ENCODE measurements around the gene TTC7B.

Gene TTC7B

DNA sequence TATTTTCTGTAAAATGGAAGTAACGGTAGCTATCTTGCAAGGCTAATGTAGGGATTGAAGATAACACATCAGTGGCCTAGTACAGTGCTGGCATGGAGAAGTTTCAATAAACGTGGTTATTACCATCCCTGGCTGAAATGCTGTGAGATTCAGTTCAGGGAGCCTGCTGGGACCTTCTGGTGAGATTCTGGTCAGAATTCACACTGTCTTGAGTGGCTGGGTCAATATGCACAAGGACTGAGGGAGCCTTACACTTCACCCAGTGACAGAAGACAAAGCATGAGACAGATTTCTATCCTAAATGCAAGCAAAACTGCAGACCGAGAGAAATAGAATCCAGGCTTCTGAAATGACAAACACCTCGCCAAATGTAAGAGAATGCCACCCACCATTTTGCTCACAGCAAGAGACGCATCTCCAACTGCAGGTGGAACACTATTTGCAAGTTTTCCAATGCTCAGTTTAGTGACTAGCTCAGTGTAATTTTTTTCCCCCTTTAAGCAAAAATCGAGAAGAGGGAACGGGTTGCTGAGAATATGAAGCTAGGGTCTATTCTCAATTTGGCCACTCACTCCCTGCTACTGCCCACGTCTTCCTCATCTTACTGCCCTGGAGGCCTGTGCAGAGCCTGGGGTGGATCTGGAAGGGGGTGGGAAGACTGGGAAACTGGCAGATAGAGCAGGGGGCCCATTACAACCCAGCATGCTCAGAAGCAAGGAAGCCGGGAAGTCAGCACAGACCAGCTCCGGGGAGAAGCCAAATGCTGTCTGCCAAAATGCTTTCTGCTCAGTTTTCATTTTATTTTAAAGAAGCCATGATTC is 201.3 kb downstream of the TTC7B start:
- DNase-seq = no peak

DNA sequence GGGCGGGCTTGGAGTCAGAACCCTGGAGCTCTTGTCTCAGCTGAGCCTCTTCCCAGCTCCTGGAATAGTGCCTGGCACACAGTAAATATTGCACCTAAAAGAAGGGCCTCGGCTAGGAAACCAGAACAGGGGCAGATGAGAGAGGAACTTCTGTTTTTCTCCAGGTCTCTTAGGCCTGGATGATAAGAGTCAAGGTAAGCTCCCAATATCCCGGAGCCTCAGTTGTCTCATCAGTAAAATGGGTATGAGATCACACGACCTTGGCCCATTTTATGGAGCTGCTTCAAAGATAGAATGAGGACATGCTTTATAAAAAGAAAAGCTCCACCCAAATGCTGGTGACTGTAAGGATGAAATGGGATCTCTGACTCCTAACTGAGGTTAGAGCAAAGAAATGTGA is 202.2 kb downstream of the TTC7B start:
- DNase-seq = no peak

GRCh38 chr14:90613453-90613852 is 202.8 kb downstream of the TTC7B start:
- DNase-seq = no peak

DNA sequence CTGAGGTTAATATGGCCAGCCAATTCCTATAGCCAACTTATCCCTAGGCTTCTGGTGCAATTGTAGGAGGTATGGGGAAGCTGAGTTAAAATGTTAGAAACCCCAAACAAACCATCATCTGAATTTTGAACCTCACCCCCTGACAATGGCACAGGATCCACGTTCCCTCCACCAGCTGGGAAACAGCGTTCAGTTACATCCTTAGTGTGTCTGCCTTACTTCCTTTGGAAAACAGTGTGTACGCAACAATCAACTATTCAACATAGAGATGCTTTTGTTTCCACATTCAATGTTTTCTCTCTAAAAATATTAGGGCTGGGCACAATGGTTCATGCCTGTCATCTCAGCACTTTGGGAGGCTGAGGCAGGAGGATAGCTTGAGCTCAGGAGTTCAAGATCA is 203.4 kb downstream of the TTC7B start:
- no peak for DNase-seq

DNA sequence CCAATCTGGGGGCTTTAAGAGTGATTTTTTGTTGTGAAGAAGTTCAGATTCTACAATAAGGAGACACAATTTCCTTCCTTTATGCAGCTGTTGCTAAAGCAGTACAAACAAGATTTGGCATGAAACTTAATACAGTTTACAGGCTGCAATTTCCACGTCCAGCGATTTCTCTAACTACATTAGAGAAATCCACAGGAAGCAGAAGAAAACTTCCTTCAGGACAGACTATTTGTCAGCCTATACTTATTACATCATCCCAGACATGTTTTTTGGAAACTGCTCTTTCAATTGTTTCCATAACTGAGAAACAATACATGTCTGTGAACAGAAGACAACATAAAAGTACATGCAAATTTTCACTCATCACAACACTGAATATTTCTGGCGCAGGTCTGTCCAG is 204.3 kb downstream of the TTC7B start:
- DNase-seq = peak in 1 of 4 experiments; percentile 38

- no peak for DNase-seq
Measured at GRCh38 chr14:90611501-90611900, 204.7 kb downstream of the TTC7B start.

- DNase-seq = peak in 3 of 4 experiments; percentile 28 to 57 (median 41)
Measured at GRCh38 chr14:90610346-90611040, 205.7 kb downstream of the TTC7B start.

- no peak for DNase-seq
Measured at GRCh38 chr14:90609376-90609775, 206.9 kb downstream of the TTC7B start.

DNA sequence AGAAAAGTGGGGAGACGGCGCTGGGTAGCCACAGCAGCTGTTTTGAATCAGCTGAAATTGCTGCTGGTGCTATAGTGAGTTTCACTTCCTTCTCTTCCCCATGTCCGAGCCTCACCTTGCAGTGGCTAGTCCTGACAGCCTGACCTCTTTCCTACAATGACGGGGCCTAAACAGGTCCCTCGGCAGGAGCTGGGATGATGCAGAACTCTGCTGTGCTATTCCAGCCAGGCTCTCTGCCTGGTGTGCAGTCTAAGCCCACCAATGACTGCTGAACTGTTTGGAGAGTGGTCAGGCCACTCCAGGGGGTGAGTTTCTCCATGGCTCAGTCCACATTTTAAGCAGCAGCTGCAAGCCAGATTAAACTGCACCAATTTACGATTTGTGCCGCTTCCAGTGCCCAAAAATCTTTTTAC is 207.3 kb downstream of the TTC7B start:
- DNase-seq = peak; percentile 29 to 62 (median 49)

DNA sequence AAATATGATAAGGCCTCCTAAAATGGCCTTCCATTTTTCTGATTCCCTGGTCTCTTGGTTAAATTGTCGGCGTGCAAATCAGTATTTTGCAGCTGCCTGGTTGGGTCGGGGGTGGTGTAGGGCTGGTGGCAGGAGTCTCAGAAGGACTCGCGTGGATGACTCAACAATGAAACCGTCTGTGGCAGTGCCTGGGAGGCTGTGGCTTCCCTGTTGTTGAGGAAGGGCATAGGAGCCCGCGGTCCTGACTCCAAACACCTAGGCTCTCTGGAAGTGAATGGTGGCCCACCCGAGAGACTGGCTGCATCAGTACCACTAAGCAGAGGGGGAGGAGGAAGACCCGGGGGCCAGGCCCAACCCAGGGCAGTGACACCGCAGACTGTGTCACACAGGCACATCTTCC is 207.9 kb downstream of the TTC7B start:
- peak in 1 of 4 experiments; percentile 34 for DNase-seq

DNA sequence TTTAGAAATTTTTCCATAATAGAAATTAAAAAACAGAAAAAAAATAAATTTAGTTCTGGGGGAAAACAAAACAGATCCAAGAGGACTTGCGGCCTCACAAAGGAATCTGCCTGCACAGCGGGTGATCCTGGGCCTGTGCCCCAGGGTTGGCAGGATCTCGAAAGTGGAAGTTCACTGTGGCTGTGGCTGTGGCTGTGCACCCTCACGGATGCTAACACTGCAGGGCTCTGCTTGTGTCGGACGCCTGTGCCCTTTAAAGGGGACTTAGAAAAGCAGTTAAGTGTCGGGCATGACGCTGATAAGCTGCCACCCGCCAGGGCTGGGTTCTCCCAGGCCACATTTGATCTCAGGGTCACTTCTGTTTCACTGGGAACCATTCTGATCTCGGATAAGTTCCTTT is 209.1 kb downstream of the TTC7B start:
- DNase-seq = peak in 3 of 4 experiments; percentile 23 to 44 (median 33)

DNA sequence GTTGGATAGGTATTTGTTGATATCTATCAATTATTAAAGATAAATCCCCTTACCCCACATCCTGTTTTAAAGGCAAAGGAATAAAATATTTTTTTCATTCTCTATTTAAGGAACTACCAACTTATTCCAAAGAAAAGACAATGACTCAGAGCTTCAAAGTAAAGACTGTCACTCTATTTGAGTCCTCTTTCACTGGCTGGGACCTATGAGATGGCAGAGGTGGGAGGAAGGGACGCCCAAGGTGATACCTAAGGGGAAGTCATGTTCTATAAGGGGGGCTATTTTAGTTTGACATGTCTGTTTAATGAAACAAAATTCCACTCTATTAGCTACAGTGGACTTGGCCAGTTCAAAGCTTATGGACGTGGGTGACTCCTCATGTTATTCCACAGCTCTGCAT is 209.8 kb downstream of the TTC7B start:
- no peak for DNase-seq

DNA sequence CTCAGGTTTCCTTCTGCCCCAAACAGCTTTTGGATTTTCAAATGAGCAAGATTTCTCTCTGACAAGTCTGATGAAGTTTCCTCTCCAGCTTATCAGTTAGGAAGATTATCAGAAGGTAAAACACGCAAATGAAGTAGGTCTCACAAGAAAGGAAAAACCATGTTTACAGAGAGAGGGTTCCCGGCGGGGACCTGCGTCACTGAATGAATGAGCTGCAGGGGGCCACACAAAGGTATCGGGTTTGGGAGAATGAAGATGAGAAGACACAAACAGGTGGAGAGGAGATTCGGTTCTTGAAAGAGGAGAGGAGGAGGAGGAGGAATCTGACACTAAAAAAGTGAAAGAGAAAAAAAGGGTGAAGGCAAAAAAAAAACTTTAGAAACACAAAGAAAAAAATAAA is 210.8 kb downstream of the TTC7B start:
- no peak for DNase-seq

DNA sequence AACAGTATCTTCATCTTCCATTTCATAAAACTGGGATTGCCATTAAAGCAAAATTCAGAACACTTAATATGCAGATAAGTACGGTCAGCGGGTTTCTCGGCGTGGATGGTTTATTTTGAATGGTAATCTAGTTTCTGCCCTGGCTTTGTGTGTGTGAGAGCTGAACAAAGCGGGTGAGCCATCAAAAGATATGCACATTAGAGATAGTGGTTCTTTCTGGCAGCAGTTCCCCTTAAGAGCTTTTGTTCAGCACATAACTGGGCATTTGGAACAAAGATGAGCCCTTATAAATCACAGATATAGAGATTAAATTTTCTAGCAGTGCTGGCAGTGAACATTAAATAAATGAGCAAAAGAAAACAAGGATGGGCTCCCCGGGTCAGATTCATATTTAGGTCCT is 211.9 kb downstream of the TTC7B start:
- no peak for DNase-seq

- no peak for DNase-seq
Measured at GRCh38 chr14:90603841-90604240, 212.4 kb downstream of the TTC7B start.

DNA sequence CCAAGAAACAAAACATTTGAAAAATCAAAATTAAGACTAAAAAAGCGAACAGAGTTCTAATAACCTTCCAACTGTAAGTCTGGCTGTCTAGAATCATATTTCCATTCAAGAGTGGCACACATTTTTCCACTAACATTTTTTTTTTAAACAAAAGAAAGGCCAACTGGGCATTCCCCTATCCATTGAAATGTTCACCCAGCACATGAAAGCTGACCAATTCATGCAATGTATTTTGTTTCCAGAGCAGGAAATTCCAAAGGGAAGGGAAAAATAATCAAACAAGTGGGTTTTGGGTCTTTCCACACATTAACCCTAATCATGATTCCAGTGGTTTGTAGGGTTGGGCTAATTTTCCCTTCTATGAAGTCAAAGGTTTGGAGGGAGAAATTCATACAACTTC is 212.9 kb downstream of the TTC7B start:
- DNase-seq = no peak

GRCh38 chr14:90602088-90602687 is 214.0 kb downstream of the TTC7B start:
- DNase-seq = no peak

GRCh38 chr14:90601563-90601962 is 214.7 kb downstream of the TTC7B start:
- DNase-seq = no peak

DNA sequence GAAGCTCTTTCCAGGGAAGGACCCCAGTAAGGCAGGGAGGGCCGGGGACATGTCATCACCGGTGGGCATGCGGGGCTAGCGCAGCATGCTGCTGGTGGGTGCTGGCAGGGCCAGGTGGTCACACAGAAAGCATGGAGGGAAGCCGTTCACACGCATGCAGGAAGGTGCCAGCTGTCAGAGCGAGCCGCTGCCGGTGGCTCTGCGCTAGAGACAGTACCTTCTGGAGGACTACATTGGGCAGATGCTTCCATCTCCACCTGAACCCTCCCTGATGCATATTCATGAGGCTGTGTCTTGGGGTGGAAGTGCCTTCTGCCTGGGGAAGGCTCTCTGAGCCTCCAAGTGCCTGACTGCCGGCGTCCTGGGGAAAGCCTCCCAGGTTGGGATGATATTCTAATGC is 215.6 kb downstream of the TTC7B start:
- DNase-seq = no peak

DNA sequence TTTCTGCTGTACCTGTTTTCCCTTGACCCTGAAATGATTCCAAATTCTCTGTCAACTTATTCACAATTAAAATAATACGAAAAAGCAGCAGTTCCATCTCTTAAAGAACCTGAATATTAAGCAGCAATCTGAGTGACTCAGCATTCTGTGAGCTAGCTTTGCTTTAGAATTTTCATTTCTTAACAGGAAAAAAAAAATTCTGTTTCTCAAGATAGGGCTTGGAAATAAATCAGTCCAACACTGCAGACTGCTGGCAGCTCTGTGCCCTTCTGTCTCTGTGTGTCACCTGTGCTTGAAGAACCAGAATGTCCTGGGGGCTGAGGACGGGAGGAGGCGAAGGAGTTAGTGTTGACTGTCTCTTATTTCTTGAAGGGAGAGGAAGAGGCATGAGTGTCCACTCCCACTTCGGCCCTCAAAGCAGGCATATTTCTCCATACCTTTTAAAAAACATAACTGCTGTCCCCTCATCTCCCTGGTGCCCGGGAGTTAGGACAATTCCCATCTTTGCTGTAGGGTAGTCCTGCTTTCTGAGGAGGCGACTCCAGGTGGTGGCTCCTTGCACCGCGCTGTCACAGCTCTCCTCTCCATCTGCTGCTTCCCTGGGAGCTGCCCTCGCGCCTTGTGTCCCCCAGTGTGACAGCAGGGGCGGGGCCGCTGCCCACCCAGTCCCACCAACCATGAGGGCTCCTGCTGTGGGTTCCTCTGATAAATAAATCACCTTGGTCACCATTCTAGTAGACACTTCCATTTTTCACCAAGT is 216.3 kb downstream of the TTC7B start:
- DNase-seq = peak in 2 of 4 experiments; percentile 13 to 24

DNA sequence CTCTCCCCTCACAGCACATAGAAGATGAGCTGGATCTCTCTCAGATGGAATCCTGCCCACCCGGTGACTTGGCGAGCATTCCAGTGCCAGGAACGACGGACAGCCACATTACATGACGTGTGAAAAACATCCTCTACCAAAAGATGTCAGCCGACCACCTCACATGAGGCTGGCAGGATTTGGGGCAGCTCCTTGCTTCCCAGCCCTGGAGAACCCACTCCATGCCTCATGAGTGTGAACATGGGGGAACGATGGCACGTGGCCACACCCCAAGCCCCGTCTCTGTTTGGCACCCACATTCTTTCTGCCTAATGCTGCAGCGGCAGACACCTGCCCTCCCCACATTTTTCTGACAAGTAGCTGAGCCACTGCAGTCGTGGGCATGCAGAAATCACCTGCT is 216.9 kb downstream of the TTC7B start:
- DNase-seq = no peak

DNA sequence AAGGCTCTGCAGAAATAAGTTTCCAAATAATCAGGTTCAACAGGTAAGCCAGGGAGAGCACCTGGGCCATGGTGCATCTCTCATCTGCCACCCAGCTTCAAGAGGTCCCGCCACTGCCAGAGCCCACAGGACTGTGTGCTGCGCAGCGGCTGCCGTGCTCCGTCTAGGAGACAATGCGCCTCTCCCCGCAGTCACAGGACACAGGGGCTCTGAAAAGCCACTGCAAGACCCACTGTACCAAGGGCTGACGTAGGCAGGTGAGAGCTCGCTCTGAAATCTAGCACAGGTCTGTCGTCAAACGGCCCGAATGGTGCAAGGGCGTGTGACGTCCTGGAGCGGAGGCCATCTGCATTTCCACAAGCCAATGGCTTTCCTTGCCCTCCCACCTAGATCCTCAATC is 218.3 kb downstream of the TTC7B start:
- DNase-seq = no peak

DNA sequence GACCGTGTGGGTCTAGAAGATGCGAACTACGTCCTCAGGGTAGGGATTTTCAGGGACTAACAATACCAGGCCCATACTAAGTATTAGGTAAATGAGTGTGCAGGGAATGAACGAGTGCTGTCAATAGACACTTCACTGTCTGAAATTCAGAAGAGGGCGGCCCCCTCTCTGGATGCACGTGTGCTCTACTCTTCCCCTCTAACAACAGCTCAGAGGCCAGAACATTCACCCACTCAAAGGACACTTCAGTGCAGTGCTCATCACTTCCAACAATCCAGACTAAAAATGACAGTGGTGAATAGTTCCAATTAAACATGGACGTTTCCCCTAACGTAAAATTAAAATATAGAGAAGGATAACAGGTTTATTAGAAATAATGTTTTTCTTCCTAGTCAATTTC is 219.5 kb downstream of the TTC7B start:
- DNase-seq = no peak
